Measurements from ENCODE around the gene STAB1. TPM values are rescaled to one million over a fixed set of nuclear protein-coding genes. Genes with fewer than 3 reads are reported as not detected.

The STAB1 gene
- total RNA-seq, 1 donor from 2014 or later: 0.12 TPM

- intact Hi-C loops (cut with micrococcal nuclease): no loop called here
Observed at GRCh38 chr3:52481819-52482521, 13.2 kb upstream of the STAB1 start.

GRCh38 chr3:52483081-52483480 is 12.1 kb upstream of the STAB1 start:
- intact Hi-C loops (cut with micrococcal nuclease): no loop called here

- intact Hi-C loops (cut with micrococcal nuclease): no loop called here
Observed at GRCh38 chr3:52483577-52484381, 11.4 kb upstream of the STAB1 start.

GRCh38 chr3:52484680-52485461 is 10.3 kb upstream of the STAB1 start:
- intact Hi-C loops (cut with micrococcal nuclease): no loop called here

GRCh38 chr3:52487050-52487787 is 7.9 kb upstream of the STAB1 start:
- intact Hi-C loops (cut with micrococcal nuclease): no loop called here

- intact Hi-C loops (cut with micrococcal nuclease): no loop called here
Observed at GRCh38 chr3:52487788-52488691, 7.1 kb upstream of the STAB1 start.

- intact Hi-C loops (cut with micrococcal nuclease): no loop called here
Observed at GRCh38 chr3:52488746-52489145, 6.4 kb upstream of the STAB1 start.

GRCh38 chr3:52489453-52489852 is 5.7 kb upstream of the STAB1 start:
- intact Hi-C loops (cut with micrococcal nuclease): no loop called here

- intact Hi-C loops (cut with micrococcal nuclease): no loop called here
Observed at GRCh38 chr3:52490035-52490938, 4.9 kb upstream of the STAB1 start.

- intact Hi-C loops (cut with micrococcal nuclease): no loop called here
Observed at GRCh38 chr3:52490939-52491526, 4.1 kb upstream of the STAB1 start.

GRCh38 chr3:52492059-52492458 is 3.1 kb upstream of the STAB1 start:
- intact Hi-C loops (cut with micrococcal nuclease): no loop called here

GRCh38 chr3:52493232-52494017 is 1.7 kb upstream of the STAB1 start:
- intact Hi-C loops (cut with micrococcal nuclease): no loop called here

GRCh38 chr3:52494445-52494844 is 693 bp upstream of the STAB1 start:
- intact Hi-C loops (cut with micrococcal nuclease): no loop called here

GRCh38 chr3:52495777-52496602 is 852 bp downstream of the STAB1 start:
- intact Hi-C loops (cut with micrococcal nuclease): no loop called here

- intact Hi-C loops (cut with micrococcal nuclease): no loop called here
Observed at GRCh38 chr3:52498137-52499054, 3.3 kb downstream of the STAB1 start.

GRCh38 chr3:52501046-52501445 is 5.9 kb downstream of the STAB1 start:
- intact Hi-C loops (cut with micrococcal nuclease): no loop called here
